Measurements from ENCODE around the gene MRPL55. TPM values are rescaled to one million over a fixed set of nuclear protein-coding genes. Genes with fewer than 3 reads are reported as not detected.
"Not testable (repeated sequence)": the region's sequence is repeated elsewhere in the genome, so short reads cannot be mapped to it uniquely, and the experiment has no call there.

The MRPL55 gene
- total RNA-seq, 2 donors from 2014 or later, result 30.0 to 30.9 TPM

DNA sequence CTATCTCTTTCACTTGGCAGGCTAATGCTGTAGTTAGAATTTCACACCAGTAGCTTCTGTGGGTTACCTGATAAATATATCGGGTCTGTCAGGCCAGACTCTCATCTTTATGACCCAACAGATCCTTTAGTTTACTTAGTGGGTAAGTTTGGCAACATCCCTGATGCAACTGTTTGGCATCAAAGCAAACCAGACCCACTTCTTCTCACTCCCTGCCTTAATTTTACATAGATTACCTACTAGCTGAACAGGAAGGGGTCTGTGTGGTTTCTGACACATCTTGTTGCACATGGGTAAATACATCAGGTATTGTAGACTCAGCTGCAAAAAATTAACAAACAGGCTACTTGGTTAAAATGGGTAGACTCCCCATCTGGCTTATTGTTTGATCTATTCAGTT, 27.8 kb upstream of the MRPL55 start:
- no peak for DNase-seq (ENCODE audit: low spot score)
- intact Hi-C loops (cut with DNase I), result no loop called here

DNA sequence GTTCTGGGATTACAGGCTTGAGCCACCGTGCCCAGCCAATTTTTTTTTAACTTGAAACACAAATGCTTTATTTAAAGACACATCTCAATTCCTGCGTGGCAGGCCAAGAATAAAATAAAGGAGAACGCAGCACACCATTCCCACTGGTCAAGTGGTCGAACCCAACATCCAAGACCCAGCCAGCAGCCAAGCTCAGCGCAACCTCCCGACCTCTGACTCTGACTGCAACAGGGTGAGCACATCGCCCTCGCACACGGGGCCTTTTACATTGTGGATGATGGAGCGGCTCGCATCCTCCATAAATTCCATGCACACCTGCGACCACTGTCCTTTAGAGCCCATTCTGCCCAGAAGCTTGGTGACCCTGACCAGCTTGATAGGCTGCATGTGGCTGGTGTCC, 25.5 kb upstream of the MRPL55 start:
- intact Hi-C loops (cut with DNase I), result no loop called here
- DNase-seq (ENCODE audit: low spot score), result no peak

DNA sequence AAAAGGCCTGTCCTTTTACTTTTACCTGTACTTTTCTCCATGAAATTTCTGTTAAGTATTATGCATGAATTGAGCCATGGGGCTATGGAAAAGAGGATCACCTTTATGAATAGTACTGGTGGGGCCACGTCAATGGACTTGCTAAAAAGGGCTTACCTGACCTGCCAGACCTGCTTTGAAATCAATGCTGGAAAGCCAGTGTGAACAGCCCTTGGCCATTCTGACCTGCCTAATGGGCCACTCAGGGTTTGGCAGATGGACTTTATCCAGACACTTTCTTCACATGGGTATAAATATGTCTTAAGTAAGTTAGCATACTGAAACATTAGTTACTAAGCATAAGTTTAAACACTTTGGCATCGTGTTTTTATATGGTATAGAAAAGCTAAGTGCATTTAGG, 22.7 kb upstream of the MRPL55 start:
- intact Hi-C loops (cut with DNase I), result no loop called here
- DNase-seq (ENCODE audit: low spot score), result no peak

DNA sequence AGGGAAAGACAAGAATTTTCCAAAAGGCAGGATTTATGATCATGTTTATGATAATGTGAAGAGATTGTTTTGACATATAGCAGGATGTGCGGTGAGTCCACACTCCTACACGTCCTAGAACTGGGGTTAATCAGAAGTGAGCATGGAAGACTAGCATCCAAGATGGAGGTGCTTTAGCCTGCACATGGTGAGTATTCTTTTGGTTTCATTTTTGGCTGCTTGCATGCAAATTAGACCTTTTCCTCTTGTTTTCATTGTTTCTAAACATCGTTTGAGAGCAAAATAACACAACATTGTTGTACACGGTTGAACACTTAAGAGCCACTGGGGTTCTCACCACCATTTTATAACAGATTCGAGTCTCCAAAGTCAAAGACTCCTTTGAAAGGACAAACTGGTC, 16.1 kb upstream of the MRPL55 start:
- intact Hi-C loops (cut with DNase I), result no loop called here
- DNase-seq (ENCODE audit: low spot score), result no peak

DNA sequence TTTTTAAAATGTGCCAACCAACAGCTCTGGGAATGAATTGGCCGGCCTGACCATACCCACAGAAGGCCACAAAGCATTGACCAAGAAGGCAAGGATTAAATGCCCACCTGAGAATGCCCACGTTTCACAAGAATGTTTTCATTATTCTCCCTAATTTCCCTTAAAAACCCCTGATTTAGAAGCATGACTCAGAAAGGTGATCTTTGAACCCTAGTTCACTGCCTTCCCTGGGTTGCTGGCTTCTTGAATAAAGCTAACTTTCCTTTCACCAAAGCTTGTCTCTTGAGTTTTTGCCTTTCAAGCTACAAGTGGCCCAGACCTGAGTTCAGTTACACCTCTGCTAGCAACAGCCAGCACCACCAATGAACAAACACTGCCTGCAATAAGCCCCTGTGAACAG, 14.4 kb upstream of the MRPL55 start:
- DNase-seq (ENCODE audit: low spot score), result no peak

DNA sequence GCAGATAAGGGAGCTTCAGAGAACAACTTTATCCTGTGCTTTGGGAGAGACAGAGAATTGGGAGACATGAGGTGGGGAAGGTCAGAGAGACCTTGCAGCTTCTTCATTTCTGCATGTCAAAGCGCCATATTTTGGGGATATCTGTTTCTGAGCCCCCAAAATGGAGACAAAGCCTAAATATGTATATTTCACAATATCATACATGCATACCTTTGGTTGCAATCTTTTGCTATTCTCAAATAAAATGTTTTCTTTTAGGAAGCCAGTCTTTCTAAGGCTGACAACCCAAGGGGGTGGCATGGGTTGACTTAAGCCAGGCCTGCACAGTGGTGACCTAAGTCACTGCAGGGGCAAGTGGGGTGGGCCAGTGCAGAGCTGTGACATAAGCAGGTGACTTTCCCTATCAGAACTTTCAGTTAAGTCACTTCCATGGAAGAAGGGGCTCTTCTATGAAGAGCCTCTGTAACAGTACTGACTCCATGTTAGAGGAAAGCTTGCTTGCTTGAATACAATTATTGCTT, 13.9 kb upstream of the MRPL55 start:
- DNase-seq (ENCODE audit: low spot score), result no peak
- intact Hi-C loops (cut with DNase I), result no loop called here

More for the DNA sequence above, 14.4 kb upstream of the MRPL55 start:
- intact Hi-C loops (cut with DNase I), result no loop called here

DNA sequence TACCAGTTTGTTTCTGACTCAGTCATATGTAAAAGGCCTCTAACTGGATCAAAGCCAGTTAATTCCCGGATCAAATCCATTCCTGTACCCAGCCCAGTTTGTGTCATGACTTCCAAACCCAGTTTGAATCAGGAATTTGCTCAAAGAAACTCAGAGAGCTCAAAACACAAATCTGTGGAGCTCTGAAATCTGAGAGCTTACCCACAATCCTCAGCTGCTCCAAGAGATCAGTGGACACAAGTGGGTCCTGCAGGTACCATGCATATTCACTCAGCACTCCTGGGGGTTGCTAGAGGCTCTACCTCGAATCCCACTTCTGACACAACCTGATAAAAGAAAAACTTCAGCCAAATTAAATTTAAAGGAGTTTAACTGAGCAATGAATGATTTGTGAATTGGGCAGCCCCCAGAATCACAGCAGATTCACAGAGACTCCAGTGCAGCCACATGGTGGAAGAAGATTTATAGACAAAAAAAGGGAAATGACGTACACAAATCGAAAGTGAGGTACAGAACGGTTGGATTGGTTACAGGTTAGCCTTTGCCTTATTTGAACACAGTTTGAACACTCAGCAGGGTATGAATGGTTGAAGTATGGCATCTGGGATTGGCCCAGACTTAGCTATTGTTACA, 11.9 kb upstream of the MRPL55 start:
- DNase-seq (ENCODE audit: low spot score), result no peak
- intact Hi-C loops (cut with DNase I), result no loop called here

DNA sequence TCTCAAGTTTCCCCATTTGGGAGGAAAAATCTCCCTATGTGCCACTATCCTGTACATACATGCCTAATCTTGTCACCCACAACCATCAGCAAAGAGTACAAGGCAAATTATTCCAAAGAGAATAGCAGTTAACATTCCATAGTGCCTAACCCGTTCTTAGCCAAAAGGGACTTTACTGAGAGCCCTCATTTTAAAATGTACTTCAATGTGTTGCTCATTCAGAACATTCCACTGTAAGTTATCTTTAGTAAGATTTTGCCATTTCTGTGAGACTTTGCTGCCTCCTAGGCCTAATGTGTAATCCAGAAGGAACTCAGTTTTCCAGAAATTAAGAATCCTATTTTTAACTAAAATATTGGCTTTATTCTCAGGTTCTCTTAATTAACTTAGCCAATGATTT, 11.3 kb upstream of the MRPL55 start:
- intact Hi-C loops (cut with DNase I), result no loop called here
- DNase-seq (ENCODE audit: low spot score), result no peak

DNA sequence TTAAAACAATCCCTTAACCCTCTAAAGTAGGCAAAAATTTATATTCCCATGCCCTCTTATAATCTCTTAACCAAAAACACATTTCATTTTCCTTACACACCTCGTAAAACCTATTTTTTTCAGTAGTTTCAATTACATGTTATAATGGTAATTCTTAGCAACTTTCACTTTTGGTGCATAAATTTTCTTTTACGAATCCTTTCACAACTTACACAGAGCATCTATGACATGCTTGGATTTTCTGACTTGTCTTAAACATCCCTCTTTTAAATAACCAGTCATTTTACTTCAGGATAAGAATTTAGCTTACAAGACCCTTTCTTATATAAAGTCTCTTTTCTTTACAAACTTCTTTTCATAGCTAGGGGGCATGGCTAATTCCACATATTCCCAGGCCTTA, 8.9 kb upstream of the MRPL55 start:
- intact Hi-C loops (cut with DNase I), result no loop called here
- DNase-seq (ENCODE audit: low spot score), result no peak

DNA sequence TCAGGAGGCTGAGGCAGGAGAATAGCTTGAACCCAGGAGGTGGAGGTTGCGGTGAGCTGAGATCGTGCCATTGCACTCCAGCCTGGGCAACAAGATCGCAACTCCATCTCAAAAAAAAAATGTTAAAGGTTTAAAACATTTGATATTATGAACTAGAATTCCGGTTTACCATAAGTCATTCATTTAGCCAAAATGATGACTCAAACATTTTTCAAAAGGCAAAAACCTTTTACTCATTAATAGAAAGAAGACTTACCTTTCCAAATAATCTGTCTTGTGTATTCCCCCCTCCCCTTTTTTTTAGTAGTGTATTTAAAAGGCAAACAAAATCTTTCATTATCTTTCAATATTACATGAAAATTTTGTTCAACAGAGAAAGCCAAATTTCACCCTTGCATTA, 8.2 kb upstream of the MRPL55 start:
- intact Hi-C loops (cut with DNase I), result no loop called here
- no peak for DNase-seq (ENCODE audit: low spot score)

DNA sequence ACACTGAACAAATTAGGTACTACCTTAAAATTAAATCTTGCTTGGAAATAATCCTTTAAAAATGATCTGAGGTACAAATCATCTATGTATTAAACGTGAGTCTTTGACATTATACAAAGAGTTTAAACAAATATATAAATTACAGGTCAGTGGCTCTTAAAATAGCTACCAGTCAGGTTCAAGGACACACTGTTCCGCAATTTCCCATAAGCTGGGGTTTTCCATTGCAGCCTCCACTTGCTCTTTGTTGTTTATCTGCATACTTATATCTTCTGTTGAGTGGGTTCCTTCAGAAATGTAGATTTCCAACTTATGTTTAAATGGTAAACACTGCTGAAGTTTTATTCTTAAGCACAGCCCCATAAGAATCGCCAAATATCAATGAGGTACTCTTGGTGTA, 5.7 kb upstream of the MRPL55 start:
- intact Hi-C loops (cut with DNase I), result no loop called here
- no peak for DNase-seq (ENCODE audit: low spot score)

DNA sequence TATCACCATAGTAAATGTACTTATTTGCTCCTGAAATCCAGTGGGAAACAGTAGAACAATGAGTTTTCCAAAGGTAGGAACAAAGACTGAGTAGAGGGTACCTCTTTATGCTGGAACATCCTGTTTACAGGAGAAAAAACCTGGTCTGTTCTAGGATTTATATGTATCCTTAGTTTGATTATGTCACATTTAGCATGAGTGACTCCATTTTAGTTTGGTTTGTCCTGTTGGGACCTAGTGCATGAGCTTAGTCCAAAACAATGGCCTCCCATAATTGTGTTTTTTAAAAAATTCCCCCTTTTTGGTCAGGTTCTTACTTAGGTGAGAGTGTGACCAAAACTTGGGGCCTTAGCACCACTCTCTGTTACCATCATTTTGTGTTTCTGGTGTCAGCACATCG, 3.5 kb upstream of the MRPL55 start:
- intact Hi-C loops (cut with DNase I), result no loop called here
- DNase-seq (ENCODE audit: low spot score), result no peak

DNA sequence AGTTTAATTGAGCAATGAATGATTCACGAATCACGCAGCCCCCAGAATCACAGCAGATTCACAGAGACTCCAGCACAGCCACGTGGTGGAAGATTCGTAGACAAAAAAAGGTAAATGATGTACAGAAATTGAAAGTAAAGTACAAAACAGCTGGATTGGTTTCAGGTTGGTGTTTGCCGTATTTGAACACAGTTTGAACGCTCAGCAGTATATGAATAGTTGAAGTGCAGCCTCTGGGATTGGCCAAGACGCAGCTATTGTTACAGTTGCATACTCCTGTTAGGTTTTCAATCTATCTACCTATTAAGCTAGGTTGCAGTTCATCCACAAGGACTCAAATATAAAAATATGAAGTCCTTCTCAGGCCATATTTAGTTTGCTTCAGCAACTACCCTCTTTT, 3.1 kb upstream of the MRPL55 start:
- intact Hi-C loops (cut with DNase I), result no loop called here

DNA sequence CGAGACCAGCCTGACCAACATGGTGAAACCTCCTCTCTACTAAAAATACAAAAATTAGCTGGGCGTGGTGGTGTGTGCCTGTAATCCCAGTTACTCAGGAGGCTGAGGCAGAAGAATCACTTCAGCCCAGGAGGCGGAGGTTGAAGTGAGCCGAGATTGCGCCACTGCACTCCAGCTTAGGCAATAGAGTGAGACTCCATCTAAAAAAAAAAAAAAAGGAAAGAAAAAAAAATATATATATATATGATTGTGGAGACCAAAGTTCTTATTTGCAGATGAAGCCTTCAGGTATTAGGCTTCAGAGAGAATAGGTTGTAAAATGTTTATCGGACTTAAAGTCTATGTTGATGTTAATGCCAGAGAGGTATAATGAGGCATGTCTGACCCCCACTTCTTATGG, 2.2 kb upstream of the MRPL55 start:
- intact Hi-C loops (cut with DNase I); DNase-seq (ENCODE audit: low spot score): not testable (repeated sequence)

More for the DNA sequence above, 3.1 kb upstream of the MRPL55 start:
- DNase-seq (ENCODE audit: low spot score), result no peak

DNA sequence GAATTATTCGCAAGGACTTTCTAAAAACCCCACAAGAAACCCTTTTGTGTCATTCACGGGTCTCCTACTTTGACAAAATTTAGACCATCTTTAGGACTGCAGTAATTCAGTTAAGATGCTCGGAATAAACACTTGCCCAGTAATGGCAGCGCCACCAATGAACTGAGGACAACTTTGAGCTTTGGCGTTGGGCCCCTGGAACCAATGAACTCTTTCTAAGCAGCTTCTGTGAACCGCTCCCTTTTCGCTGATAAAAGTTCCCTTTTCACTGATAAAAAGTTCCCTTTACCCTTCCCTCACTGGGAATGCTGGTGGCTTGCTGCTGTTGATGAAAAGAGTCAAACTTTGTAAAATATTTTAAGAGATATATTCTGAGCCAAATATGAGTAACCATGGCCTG, 1.5 kb upstream of the MRPL55 start:
- no peak for DNase-seq (ENCODE audit: low spot score)
- intact Hi-C loops (cut with DNase I), result no loop called here

DNA sequence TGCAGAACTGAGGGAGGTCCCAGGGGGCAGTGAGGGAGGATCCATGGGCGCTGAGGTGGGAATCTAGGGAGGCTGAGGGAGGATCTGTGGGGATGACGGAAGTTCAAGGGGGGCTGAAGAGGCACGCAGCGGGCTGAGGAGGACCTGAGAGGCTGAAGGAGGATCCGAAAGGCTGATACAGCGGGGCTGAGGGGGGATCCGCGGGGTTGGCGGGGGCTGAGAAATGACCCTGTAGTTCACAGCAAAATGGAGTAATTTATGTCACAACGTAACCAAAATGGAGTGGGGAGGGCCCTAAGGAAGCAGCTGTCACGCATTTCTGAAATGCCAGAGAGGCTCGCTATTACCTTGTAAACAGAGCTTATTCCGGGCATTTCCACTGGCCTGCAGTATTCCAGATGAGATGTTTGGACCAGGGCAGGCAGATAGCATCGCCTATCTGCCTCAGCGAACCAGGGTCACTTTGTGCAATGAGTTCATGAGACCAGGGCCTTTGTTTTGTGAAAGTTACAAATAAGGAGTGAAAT, 926 bp upstream of the MRPL55 start:
- DNase-seq (ENCODE audit: low spot score), result no peak
- intact Hi-C loops (cut with DNase I), result no loop called here

DNA sequence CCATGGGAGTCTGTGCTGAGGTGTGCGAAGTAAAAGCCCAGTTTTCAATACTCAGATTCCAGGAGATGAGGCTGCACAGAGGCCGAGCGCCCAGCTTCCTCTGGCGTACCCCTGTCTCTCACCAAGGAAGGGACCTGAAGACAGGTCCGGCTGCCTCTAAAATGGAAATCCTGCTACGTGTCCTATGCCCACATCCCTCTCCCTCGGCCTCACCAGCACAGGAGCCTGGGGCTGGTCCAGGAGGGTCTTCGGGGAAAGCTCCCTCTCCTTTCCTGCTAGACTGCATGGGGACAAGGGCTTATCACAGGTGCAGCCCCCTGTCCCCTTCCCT, 392 bp downstream of the MRPL55 start:
- DNase-seq (ENCODE audit: low spot score), result no peak
- intact Hi-C loops (cut with DNase I), result no loop called here

DNA sequence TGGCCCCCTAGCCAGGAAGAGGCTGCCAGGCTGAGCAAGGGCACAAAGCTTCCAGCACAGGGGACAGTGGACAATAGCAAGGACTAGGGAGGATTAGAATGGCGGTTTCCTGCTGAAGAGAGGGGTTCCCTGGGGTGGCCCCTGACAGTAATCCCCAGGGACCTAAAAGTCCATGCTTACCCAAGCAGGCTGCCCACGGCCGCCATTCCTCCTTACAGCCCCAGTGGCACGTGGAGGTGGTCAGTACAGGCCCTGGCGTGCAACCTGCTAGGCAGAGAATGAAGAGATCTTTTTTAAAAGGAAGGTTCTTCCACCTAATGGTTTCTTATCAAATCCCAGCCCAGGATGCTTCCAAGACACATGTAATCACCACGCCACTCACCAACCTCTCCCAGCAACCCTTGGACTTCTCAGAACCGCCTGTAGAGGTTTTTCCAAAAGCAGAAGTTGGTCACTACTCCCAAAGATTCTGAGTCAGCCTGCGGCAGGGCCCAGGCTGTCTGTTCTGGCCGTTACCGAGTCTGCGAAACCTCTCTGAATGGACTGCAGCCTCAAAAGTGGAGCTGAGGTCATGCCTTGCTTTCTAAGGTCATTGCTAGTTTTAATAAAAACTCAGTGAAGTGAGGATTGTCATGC, 926 bp downstream of the MRPL55 start:
- intact Hi-C loops (cut with DNase I), result no loop called here
- no peak for DNase-seq (ENCODE audit: low spot score)

DNA sequence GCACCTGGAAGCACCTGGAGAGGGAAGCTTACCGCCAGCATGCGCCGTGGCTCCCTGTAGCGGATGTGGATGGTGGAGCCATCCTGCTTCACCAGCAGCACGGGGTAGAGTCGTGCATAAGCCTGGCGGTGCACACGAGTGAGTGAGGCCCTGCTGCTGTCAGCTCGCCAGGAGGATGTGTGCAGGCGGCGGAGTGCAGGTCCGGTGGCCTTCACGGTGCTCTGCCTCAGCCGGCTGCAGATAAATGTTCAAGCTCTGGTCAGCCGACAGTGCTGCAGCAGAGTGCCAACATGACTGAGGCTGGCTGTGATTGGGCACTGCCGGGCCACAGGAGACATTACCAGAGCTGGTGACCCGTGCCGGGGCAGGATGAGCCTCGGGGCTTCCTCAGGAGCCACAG, 1.5 kb downstream of the MRPL55 start:
- intact Hi-C loops (cut with DNase I), result no loop called here

DNA sequence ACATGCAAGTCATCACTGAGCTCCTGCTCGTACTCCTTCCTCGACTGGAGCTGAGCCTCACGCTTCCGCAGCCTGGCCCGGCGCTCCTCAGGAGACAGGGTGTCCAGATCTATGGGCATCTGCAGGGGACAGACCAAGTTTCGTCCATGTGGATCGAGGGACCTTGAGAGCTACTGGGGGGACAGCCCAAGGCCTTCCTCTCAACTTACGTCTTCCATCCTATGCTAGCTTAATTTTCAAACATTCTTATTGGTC, 2.4 kb downstream of the MRPL55 start:
- no peak for DNase-seq (ENCODE audit: low spot score)
- intact Hi-C loops (cut with DNase I), result no loop called here

More for the DNA sequence above, 1.5 kb downstream of the MRPL55 start:
- DNase-seq (ENCODE audit: low spot score), result no peak

DNA sequence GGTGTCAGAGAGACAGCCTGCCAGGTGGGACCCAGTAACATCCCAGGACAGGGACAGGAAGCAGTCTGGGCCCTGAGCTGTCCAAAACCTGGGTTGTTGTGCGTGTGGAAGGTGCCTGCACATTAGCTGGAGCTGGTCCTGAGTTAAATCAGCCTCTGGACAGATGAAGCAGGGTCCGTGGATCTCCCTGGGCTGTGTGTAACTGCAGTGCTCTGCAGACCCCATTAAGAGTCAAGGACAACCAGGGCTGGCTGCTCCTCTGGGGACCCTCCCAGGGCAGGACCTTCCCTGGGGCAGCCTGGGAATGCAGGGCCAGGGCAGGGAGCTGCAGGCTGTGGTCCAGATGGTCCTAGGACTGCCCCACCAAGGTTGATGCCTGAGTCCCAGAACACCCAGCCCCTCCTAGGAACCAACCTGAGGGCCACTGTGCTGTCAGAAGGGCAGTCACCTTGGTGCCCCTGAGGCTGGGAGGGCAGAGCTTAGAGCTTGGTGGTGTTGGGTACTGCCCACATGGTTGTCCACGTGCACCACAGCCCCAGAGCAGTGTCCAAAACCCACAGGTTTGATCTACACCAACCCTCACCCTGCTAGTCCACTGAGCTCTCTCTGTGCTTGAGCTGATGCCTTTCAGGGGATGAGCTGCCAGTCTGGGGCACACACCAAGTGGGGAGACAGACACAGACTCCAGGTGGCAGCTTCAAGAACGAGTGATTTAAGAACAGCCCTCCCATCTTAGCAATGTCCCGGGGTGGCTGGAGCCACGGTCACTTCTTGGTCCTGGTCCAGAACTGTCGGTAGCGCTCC, 2.9 kb downstream of the MRPL55 start:
- DNase-seq (ENCODE audit: low spot score), result peak; percentile 66
- intact Hi-C loops (cut with DNase I), result no loop called here

Data from posterior vena cava (tissue), 2 donors.